Stimulated activated CD4-positive, alpha-beta T cell treated with anti-CD3 and anti-CD28 coated beads, Interleukin-15, amount 100 ng/mL, for 24 hours (primary cell): Measurements from ENCODE around the gene KREMEN1.

Experiments used
- DNase-seq: peaks from one replicate; pipeline ENCODE4 v3.0.0-alpha.2; 2020

KREMEN1 gene

GRCh38 chr22:29154364-29155048, 81.7 kb downstream of the KREMEN1 start:
- peak; percentile 78 for DNase-seq

GRCh38 chr22:29155966-29156365, 83.1 kb downstream of the KREMEN1 start:
- no peak for DNase-seq

GRCh38 chr22:29156507-29156906, 83.7 kb downstream of the KREMEN1 start:
- no peak for DNase-seq

DNA sequence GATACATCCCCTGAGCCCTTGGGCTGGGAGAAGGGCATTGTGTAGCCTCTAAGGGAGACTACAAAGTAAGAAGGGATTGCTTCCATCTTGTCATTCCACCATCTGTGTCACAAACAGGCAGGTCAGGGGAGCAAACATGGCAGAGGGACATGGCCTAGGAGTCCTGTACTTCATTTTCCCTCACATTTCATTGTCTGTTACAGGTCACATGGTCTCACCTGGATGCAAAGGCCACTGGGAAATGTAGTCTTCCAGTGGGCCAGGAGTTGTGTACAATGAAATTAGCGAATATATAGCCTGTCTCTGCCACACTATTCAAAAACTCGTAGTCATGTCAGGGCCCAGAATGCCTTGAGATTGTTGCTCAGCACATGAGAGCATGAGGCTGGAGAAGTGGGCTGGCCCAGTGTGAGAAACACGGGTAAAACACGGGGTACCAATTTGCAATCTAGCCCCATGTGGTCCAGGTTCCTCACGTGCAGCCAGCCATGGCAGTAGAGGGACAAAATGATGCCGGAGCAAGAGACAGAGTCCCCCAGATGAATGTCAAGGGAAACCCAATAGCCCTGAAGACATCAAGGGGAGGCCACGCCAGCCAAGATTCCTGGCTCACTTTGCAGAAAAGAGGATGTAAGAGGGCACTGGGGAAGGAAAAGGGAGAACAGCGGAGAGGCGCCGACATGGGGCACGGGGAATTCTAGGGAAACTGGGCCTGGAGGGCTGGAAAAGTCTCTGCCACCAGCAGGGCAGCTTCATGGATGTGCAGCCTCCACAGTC, 85.1 kb downstream of the KREMEN1 start:
- no peak for DNase-seq

- DNase-seq = no peak
Measured at GRCh38 chr22:29158546-29158945, 85.7 kb downstream of the KREMEN1 start.

- no peak for DNase-seq
Measured at GRCh38 chr22:29163808-29164207, 91.0 kb downstream of the KREMEN1 start.

GRCh38 chr22:29165321-29166060, 92.7 kb downstream of the KREMEN1 start:
- no peak for DNase-seq

GRCh38 chr22:29166180-29166579, 93.3 kb downstream of the KREMEN1 start:
- DNase-seq = no peak

GRCh38 chr22:29167032-29167911, 94.4 kb downstream of the KREMEN1 start:
- peak; percentile 79 for DNase-seq

- no peak for DNase-seq
Measured at GRCh38 chr22:29171721-29172120, 98.9 kb downstream of the KREMEN1 start.

DNA sequence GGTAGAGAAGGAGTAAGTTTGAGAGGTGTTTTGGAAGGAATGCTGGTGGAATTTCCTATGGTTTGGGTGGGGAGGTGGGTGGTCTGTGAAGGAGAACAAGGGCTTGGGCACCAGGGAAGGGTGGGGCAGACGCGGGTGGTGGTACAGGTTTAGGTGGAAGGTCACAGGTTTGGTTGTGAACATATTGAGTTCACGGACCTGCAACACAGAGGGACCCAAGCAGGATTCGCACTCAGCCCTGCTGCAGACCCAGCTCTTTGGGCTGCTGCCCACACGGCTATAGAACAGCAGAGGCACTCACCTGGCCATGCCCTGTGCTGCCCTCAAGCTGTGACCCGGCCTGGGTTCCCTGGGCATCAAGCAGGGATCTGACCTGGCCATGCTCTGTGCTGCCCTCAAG, 99.4 kb downstream of the KREMEN1 start:
- no peak for DNase-seq

DNA sequence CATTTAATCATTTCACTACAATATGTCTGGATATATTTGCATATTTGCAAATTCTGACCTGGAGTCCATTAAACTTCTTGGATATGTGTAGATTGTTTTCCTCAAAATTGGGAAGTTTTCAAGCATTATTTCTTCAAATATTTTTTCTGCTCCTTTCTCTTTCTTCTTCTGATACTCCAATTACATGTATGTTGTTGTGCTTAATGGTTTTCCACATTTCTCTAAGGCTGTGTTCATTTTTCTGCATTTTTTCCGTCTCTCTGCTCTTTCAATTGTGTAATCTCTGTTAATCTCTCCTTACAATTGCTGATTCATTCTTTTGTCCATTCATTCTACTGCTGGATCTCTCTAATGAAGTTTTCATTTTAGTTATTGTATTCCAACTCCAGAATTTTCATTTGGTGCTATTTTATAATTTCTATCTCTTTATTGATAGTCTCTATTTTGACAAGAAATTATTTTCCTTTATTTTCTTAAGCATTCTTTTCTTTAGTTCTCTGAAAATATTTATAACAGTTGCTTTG, 102.5 kb downstream of the KREMEN1 start:
- no peak for DNase-seq

- no peak for DNase-seq
Measured at GRCh38 chr22:29183971-29184848, 111.4 kb downstream of the KREMEN1 start.

DNA sequence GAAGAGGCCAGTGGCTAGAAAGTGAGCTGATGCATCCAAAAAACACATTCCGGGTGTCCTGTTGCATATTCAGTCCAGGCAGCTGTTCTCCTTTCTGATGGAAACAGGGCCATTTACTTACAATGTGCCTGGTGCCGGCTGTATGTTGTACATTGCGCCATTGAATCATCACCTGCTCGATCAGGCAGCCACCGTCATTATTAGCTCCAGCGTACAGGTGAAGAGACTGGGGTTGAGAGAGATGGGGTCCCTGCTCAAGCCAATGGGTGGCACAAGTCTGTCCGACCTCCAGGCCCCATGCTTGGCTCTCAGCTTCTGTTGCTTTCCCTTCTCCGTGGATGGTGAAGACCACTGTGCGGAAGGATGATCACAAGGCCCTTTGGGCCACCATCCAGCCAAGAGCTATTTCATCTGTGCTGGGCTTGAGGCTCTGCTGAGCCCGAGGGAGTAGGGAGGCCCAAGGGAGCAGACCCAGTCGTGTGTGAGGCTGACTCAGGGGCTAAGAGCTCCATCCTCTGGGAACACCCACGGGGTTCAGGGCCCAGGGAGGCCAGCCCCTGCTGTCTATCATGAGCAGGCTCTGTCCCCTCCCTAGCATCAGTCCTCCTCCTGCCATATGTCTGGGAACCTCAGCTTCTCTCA, 112.1 kb downstream of the KREMEN1 start:
- no peak for DNase-seq

- DNase-seq = no peak
Measured at GRCh38 chr22:29186302-29186701, 113.5 kb downstream of the KREMEN1 start.

- no peak for DNase-seq
Measured at GRCh38 chr22:29187831-29188230, 115.0 kb downstream of the KREMEN1 start.

- no peak for DNase-seq
Measured at GRCh38 chr22:29190051-29190450, 117.2 kb downstream of the KREMEN1 start.

GRCh38 chr22:29190918-29191317, 118.1 kb downstream of the KREMEN1 start:
- DNase-seq = no peak

- DNase-seq = no peak
Measured at GRCh38 chr22:29193021-29193420, 120.2 kb downstream of the KREMEN1 start.

GRCh38 chr22:29194184-29194583, 121.3 kb downstream of the KREMEN1 start:
- no peak for DNase-seq
